Stimulated activated CD4-positive, alpha-beta T cell treated with anti-CD3 and anti-CD28 coated beads, Interleukin-12 subunit alpha, Interleukin-12 subunit beta, amount 100 ng/mL, for 24 hours (primary cell): ENCODE results near the gene OR5B3.
"Not testable (repeated sequence)": the region's sequence is repeated elsewhere in the genome, so short reads cannot be mapped to it uniquely, and the experiment has no call there.

ENCODE experiments used
- DNase-seq, 2 experiments: peaks; one replicate each; pipeline ENCODE4 v3.0.0-alpha.2; 2020; ENCODE audit warnings: low read depth in 2 of 2

Gene OR5B3

DNA sequence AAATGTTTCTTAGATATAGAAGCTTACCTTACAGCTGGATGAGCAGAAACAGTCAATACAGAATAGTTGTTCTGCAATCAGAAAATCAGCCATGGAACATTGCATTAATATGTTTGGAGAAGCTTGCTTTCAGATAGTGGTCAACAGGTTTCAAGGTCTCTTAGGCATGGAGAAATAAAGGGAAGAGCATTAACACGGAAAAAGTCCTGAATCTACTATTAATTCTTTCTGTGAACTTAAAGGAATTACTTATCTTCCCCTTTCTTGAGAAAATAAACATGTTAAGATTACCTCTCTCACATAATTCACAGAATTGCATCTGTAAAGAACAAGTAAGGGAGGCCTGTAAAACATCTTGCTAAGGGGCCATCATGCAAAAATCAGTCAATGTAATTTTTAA is at the start of gene OR5B3:
TSS of gene OR5B3 (minus strand) at position 101 of the 400 bp plus-strand sequence. CDS start 3,465 bp downstream, outside the sequence.
- no peak for DNase-seq

DNA sequence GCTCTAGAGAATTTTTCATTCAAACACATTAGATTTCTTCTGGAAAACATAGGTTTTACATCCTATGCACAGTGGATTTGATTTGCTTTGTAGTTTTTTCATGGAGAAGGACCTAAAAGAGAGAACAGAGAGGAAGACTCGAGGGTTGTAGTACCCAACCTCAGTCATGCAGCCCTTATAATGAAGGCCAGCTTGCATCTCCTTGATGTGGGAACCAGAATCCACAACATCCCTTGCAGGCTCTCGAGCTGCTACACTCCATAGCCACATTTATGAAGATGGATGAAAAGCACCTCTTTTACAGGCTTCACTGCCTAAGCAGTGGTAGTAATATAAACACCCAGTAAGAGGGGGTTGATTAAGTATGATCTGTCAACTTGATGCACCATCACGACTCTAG is 44.9 kb upstream of the OR5B3 start:
- DNase-seq = no peak

- DNase-seq = no peak
Measured at GRCh38 chr11:58446294-58446693, 39.6 kb upstream of the OR5B3 start.

- no peak for DNase-seq
Measured at GRCh38 chr11:58444300-58444699, 37.6 kb upstream of the OR5B3 start.

GRCh38 chr11:58442136-58442535 is 35.5 kb upstream of the OR5B3 start, which contains the start of gene OR5B12:
Gene OR5B12 (minus strand): TSS chr11:58442236. CDS start chr11:58440151, 2,085 bp downstream.
- DNase-seq = no peak

GRCh38 chr11:58438486-58438885 is 31.8 kb upstream of the OR5B3 start:
- no peak for DNase-seq

- DNase-seq = no peak
Measured at GRCh38 chr11:58434217-58434616, 27.5 kb upstream of the OR5B3 start.

DNA sequence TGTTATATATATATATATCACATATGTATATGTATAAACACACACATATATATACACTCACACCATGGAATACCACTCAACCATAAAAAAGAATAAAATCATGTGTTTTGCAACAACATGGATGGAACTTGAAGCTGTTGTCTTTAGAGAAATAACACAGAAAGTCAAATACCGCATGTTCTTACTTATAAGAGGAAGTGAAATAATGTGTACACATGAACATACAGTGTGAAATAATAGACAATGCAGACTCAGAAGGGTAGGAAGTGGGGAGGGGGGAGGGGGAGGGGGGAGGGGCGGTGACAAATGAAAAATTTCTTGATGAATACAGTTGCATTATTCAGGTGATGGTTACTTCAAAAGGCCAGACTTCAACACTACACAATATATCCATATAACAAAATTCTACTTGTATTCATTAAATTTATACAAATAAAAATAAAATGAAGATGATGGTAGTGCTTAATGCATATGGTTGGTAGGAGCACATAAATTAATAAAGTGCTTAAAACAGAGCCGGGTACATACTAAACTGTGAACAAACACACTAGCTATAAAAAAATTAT is 27.0 kb upstream of the OR5B3 start:
- no peak for DNase-seq

DNA sequence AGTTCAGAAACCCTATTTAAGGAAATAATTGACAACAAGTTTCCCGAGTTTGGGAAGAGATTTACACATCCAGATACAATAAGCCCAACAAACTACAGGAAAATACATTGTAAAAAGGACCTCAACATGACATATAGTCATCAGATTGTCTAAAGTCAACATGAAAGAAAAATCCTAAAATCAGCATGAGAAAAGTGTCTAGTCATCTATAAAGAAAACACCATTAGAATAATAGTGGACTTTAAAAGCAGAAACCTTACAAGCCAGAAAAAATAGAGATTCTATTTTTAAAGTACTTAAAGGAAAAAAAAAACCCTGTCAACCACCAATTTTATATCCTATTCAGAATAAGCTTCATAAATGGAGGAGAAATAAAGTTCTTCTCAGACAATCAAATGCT is 22.6 kb upstream of the OR5B3 start:
- DNase-seq = no peak

DNA sequence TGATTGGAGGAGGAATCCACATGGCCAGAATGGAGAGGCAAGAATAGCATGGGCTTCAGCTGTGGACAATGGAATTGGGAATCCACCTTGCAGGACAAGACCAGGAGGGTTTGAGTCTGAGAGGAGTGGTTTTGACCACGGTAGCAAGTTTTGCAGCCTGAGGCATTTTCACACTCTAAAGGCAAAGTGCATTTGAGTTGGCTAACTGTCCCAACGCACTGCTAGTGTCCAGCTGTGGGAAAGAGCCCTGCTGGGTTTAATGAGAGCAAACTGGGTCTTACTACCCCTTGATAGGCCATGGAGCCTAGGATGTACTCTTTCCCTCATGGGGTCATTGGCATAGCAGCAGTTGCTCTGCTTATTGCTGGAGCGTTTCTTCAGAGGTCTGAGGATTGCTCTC is 21.3 kb upstream of the OR5B3 start, which contains the start of gene OR5B2:
TSS of gene OR5B2 (minus strand) at position 101 of the 400 bp plus-strand sequence. CDS start 4,860 bp downstream, outside the sequence.
- DNase-seq = no peak

DNA sequence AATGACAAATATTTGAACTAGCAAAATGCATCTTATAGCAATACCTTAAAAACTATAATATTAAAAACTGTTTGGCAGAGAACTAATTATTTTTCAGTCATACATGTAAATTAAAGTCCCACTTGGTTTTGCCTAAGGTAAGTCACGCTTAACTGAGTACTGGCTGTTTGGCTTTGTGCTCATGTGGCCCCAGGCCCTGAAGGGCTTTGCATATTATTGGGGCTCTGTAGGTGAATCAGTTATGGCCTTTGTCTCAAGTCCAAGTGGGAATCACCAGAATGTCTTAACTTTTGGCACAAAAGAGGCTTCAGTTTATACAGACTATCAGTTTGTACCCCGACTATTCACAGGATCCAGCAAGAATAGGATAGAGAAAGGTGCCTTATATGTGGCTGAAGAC is 7.1 kb downstream of the OR5B3 start:
- DNase-seq = not testable (repeated sequence)

- no peak for DNase-seq
Measured at GRCh38 chr11:58395581-58395980, 11.1 kb downstream of the OR5B3 start.

- no peak for DNase-seq
Measured at GRCh38 chr11:58394195-58394594, 12.5 kb downstream of the OR5B3 start.

GRCh38 chr11:58392746-58393145 is 13.9 kb downstream of the OR5B3 start:
- no peak for DNase-seq

- DNase-seq = no peak
Measured at GRCh38 chr11:58391879-58392278, 14.8 kb downstream of the OR5B3 start.

- DNase-seq = no peak
Measured at GRCh38 chr11:58390551-58391063, 16.1 kb downstream of the OR5B3 start.

DNA sequence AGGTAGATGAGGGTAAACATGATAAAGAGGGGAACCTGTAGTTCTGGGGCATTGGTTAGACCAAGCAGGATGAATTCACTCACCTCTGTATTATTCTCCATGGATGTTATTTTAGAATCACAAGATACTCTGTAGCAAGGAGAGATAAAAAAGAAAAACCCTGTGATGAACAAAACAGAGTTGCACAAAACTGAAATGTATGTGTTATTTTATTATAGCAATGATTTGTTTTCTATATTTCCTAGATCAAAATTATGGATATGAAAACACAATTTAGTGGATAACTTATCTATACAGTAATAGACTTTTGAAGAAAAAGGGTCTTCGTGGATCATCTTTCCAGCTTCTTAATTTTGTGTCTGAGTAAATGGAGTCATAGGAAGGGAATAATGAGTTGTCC is 47.7 kb downstream of the OR5B3 start, which contains the start of gene OR5B17:
TSS of gene OR5B17 (minus strand) at position 101 of the 400 bp plus-strand sequence. CDS start at position 101, 0 bp downstream.
- no peak for DNase-seq

DNA sequence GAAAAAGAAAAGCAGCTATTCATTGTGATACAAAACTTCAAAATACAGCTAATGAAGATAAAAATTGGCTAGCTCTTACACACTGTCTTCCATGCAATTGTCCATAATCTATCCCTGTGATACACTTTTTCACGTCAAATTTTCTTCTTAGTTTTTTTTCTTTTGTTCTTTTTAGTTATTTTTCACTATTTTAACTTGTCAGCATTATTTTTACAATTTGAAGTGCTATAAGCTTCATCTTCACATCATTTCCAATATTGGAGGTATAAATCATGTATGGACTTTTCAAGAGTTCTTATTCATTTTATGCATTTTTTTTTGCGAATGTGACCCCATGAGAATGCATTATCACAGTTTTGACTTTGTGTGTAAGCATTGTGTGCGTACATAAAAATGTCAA is 51.9 kb downstream of the OR5B3 start:
- no peak for DNase-seq
